GM19035 (cell line): Measurements from ENCODE around the gene MGST2.
A peak's percentile ranks its signal among the peaks of the same experiment; 100 is the strongest.
"Not testable (repeated sequence)": the region's sequence is repeated elsewhere in the genome, so short reads cannot be mapped to it uniquely, and the experiment has no call there.

Source experiments
- ATAC-seq: cut with Tn5 transposase; IDR thresholded peaks from one replicate; pipeline ENCODE4 v1.9.1; 2021; ENCODE audit not compliant: unreplicated experiment

Gene MGST2

DNA sequence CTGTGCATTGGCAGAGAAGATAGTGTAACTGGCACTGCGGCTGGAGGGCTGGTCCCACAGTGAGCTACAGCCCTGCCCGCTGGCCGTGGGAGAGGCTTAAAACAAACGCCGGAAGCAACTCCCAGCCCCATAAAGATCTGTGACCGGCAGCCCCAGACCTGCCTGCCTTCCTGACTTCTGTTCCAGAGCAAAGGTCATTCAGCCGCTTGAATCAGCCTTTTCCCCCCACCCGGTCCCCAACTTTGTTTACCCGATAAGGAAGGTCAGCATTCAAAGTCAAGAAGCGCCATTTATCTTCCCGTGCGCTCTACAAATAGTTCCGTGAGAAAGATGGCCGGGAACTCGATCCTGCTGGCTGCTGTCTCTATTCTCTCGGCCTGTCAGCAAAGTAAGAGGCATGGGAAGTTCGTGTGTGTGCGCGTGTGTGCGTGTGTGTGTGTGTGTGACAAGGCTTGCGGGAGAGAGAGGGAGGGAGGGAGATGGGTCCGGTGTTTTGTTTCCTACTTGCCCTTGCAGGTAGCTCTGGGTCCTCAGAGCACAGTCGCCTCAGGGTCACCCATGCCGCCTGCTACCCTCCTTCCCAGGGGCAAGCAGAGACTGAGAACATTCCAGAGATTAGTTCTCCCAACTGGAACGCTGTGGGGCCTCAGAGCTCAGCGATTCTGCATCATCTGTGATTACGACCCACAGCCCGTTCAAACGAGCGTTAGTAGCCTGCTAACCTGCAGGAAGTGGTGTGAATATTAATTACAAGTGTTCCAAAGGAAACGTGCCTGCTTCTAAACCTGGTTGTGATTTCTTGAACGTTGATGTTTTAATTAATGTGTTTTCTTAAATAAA lies at the start of gene MGST2:
Gene MGST2, plus strand, starts transcription at position 130 of the 840 bp plus-strand sequence. Its CDS starts 201 bp downstream, at position 331.
- ATAC-seq: peak; percentile 90

DNA sequence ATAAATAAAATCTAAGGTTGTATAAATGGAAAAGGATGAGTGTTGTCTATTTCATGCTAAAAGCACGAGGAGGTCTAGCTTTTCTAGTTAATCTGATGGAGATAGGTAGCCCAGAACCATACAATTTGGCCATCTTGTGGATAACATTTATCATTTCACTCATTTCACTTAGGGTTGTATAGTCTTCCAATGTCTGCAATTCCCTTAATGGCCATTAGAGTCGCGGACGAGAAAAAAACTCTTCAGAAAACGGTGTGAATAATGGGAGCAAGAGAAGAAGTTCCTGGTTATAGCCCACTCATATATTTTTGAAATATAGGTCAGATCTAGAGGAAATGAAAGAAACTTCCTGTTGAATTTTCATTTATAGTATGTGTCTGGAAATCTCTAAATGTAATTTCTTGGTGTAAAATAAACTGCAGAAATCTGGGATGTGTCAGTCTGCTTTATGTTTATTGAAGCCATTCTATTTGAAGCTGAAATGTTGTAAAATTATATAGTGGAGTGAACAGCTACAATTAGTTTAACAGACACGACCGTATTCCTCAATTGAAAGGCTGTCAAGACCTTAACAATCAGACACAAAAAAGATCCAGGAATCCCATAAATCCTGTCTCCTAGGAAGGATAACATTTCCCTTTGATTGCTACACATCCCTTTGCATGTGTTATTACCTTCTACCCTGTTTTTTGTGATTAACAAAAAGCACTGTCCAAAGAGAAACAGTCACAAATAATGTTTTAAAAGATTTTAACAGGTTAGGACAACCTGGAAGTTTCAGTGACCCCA lies 47.7 kb upstream of the MGST2 start:
- ATAC-seq: no peak

DNA sequence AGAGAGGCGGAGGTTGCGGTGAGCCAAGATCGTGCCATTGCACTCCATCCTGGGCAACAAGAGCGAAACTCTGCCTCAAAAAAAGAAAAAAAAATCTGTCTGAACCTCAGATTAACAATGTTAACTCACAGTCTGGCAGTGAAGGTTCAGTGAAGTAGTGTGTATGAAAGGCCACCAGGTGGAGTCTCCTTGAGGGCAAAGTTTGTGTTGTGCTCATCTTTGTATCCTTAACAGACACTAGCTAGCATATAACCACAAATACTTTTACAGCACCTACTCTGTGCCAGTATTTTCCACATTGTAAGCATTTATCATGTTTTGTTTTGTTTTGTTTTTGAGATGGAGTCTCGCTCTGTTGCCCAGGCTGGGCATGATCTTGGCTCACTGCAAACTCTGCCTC lies 46.0 kb upstream of the MGST2 start:
- ATAC-seq: peak; percentile 69

DNA sequence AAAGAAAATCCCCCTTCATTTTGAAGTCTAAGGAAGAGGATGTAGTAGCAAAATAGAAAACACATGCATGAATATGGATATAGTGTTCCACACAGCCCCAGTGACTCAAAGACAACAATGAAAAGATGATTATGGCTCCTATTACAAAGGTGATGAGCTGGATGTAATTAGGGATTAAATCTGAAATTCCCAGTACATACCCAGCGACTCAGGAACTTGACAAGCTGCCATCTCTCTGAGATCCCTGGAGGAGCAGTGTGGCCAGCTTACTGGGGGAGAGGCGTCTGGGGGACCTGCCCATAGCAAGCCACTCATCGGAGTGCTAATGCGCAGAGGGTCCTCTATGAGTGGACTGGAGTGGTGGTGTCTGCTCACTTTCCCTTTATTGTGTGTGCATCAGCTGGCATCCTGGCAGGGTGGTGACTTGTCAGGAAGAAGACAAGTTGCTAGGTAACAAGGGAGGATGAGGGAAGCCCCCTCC lies 42.7 kb upstream of the MGST2 start:
- no peak for ATAC-seq

DNA sequence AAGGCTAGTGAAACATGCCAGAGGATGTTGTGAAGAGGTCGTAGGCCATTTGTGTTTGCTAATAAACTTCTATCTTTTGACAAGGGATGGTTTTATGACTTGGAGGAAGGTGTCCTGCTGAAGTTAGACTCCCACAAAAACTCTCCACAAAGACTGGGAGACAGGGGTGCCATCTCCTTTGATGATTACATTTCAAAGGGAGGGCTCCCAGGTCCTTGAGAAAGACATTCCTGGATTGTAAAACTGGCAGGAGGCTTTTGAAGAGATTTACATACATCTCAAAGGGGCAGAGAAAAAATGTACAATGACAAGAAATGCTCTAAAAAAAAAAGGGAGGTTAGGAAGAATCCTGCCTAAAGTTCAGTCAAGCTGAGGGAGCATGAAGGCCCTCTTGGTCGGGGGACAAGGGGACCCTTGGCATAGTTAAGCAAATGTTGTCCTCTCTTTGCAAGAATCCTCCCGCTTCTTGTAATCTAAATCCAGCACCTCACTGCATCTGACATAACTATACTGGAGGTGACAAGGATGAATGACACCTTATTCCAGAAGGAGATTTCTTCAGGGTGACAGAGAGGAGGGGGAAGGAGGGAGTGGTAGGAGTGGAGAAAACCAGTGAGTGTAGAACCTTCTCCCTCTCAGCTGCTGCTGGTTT lies 41.1 kb upstream of the MGST2 start:
- no peak for ATAC-seq

DNA sequence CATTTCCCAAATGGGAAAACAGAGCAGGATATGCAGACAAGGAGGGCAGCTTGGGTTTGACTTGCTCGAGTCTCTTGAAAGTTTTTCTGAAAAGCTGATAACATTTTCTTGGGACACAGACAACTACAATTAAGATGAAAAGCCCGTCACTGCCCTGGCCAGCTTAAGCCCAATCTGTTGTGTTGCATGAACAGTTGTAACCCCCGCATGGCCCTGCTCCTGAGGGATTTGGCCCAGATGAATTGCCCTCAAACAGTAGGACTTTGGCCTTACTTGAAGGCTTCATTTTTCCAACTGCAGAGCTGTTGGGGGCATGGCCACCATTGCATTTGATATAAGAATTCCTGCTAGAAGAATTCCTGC lies 40.5 kb upstream of the MGST2 start:
- ATAC-seq: no peak

DNA sequence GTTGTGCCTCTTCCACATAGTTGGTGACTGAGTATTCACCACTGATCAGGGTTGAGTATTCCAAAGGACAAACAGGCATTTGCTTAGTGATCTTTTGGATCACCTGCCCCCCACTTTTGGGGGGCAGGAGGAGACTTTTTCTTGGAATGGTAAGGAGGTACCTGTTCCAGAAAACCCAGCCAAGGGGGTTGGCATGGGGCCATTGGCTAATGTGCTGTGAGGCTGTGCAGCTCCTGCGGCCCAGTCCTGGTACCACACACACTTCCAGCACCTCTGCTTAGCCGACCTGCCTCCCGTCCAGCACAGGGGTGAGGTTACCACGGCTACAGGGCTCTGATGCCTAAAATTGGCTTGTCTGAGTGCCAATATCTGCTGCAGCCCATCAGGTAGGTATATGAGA lies 40.1 kb upstream of the MGST2 start:
- no peak for ATAC-seq

DNA sequence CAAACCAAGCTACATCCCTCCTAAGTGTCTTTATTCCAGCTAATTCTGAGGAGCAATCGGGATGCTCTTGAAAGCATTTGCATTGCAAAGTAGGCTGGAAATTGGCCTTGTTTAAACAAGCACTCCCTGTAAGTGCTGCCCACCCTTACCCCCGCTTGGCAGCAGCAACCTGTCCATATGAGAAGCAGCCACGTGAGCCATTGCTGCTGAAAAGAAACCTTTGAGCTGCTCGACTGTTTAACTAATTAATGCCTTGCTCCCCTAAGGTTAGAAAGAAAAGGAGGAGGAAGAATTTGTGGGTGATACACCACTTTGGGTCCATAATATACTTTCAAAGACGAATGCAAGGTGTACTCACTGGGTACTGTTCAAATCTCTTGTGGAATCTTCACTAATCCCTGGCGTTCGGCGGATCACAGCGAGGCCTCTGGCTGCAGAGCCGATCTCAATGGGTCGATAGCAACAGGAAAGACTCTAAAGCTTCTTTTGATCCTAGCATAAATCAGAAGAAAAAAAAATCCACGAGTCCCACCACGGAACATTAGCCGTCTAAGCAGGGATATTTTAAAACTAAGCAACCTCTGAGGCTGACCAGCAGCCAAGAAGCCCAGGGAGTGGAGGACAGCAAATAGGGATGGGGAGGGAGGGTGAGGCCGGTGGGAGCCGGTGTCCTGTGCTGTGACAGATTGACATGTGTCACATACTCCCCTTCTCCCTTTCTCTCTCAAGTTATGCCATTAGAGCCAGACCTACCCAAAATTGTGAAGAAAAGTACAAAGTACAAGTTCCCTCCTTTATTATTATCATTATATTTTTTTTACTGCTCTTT lies 37.2 kb upstream of the MGST2 start:
- ATAC-seq: no peak

DNA sequence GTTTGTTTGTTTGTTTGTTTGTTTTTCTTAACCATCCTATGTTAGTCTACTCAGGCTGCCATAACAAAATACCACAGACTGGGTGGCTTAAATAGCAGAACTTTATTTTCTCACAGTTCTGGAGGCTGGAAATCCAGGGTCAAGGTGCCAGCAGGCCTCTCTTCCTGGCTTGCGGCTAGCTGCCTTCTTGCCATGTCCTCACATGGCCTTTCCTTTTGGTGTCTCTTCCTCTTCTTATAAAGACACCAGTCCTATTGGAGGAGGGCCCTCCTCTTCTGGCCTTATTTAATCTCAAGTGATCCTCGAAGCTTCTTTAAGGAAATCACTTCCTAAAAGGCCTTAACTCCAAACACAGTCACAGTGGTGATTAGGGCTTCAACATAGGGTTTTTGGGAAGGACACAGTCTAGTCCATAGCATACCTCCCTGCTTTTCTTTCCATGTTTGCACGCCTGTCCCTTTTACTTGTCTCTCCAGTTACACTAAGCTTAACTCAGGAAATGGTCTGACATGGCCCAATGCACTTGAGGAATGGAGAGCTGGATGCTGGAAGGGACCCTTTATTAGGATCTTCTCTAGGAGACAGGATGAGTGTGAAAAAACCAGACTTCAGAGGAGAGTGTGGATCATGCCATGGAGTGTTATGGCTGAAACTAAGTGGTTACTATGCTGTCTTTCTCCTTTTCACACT lies 36.0 kb upstream of the MGST2 start:
- ATAC-seq: no peak

DNA sequence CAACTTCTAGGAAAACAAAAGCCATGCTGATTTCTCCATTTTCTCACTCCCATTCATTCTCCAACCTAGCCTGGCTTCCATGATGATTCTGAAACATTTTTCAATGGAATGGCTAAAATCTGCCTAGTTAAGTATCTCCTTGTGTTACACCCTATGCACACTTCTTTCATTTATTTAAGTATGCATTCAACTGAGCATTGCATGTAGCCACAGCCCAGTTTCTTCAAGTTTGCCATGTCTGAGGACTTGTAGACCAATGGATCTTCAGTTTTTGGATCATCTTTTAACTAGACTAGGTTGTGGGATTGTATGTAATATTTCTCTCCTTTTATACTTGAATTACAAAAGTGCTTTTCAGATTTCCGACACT lies 35.5 kb upstream of the MGST2 start:
- no peak for ATAC-seq

DNA sequence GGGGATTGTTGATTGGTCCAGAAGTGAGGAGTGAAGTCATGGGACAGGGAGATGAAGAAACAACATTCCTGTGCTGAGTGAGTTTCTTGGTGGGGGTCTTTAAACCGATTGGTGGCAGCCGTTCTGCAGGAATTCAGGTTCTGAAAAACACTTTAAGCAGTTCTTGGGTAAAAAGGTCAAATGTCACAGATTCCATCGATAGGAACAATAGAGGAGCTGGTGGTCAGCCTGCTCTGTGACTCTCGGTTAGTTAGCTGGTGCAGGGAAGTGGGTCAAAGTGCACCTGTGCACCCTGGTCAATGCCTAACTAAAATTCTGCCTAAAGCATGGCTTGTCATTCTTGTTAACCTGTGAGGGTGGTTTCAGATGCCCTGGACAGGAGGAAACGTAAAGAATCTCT lies 34.6 kb upstream of the MGST2 start:
- no peak for ATAC-seq

DNA sequence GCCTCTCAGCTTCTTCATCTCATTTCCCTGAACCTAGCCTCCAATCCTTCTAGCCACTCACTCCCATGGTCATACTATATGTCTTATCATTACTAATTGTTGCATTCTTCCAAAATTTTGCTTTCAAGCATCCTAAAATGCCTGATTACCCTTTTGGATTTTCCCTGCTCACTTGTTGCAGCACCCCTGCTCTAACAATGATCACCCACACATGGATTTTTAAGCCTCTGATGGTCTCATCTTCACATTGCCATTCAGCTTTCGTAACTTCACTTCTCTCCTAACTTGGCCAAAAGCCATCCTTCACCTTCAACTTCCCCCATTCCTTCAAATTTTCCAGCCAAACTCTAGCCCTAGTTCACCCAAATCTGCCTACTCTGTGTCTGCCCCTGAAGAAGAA lies 33.8 kb upstream of the MGST2 start:
- no peak for ATAC-seq

DNA sequence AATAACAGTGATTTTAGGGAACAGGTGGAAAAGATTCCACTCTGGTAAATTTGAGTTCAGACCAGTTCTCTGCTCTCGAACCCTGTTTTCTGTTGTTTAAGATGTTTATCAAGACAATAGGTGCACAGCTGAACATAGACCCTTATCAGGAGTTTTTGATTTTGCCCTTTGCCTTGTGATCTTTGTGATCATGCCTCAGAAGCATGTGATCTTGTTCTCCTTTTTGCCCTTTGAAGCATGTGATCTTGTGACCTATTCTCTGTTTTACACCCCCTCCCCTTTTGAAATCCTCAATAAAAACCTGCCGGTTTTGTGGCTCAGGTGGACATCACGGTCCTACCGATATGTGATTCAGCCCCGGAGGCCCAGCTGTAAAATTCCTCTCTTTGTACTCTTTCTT lies 32.9 kb upstream of the MGST2 start:
- ATAC-seq: not testable (repeated sequence)

DNA sequence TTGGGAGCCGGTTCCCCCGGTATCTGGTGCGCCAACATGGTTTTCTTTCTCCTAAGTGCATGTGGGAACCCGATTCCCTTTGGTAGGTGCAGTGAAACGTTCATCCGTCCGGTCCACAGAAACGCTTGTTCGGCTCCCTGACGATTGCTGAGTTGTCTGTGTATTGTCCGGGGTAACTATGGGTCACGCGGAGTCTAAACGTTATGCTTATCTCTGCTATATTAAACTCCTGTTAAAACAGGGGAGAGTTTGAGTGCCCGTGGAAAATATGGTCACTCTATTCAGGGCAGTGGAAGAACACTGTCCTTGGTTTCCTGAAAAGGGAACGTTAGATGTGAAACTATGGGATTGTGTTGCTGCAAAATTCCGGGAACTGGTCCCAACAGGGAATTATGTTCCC lies 32.4 kb upstream of the MGST2 start:
- no peak for ATAC-seq

DNA sequence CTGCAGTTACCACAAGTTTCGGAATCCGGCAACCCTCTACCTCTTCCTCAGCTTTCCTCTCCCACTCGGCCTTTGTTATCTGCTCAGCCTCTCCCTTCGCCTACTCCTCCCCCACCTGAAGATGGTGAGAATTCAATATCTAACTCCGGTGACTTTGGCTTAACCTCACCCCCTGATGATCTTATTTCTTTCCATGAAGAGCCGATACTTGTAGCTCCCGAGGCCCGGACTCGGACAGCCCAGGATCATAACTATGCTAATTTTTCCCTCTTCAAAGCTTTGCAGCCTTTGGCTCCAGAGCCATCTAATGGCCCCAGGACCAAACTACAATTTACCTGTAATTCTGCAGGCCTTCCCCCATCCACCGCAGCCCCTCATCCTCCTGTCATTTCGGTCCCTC lies 32.0 kb upstream of the MGST2 start:
- ATAC-seq: no peak

DNA sequence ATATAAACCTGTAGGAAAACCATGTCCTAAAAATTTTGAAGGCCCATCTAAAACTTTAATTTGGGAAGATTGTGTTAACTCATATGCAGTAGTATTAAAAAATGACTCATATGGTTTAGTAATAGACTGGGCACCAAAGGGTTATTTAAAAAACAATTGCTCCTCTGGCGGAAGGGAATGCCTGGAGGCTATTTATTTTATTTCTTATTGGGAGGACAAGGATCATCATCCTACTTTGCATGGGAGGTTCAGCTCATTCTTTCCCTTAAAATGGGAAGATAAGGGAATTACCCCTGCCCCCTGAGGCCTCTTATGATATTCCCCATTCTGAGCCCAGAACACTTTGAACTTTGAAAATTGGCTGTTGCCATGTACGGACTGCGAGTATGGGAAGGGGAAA lies 29.7 kb upstream of the MGST2 start:
- no peak for ATAC-seq

DNA sequence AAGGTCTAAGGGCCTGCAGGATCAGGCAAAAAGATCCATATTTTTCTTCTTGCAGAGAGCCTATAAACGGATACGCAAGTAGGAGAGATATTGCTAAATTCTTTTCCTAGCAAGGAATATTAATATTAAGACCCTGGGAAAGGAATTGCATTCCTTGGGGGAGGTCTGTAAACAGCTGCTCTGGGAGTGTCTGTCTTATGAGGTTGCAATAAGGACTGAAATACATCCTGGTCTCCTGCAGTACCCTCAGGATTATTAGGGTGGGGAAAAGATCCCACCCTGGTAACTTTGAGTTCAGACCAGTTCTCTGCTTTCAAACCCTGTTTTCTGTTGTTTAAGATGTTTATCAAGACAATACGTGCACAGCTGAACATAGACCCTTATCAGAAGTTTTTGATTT lies 27.3 kb upstream of the MGST2 start:
- not testable (repeated sequence) for ATAC-seq

DNA sequence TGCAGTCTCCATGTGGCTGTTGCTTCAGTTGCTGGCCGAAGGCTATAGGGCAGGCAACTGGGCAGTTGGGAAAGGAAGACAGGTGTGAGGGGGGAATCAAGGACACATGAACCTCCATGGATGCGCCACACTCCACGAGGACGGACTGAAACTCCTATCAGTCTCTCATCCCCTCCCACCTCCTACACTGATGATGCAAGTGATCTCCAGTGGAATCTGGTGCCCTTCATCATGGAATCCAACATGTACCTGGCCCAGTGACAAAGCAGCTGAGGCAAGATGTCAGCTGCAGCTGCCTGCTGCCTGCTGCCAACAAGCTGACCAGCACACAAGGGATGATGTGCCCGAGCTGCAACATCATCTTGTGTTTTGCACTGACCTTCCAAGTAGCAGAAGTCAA lies 26.0 kb upstream of the MGST2 start:
- no peak for ATAC-seq

DNA sequence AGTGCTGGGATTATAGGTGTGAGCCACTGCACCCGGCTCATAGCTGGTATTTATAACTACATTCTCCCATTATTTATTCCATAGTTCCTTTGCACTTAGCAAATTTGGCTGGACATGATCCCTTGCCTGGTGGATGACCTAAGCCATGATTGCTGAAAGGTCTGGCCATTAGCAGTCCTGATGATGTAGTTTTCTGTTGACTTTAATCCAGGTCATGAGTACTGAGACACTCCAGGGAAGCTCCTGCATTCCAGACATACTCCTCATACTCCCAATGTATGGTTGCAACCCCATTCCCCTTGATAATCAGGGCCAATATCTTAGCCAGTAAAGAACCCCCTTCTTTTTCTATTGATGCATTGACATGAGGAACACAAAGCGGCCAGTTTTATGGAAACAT lies 24.4 kb upstream of the MGST2 start:
- no peak for ATAC-seq

DNA sequence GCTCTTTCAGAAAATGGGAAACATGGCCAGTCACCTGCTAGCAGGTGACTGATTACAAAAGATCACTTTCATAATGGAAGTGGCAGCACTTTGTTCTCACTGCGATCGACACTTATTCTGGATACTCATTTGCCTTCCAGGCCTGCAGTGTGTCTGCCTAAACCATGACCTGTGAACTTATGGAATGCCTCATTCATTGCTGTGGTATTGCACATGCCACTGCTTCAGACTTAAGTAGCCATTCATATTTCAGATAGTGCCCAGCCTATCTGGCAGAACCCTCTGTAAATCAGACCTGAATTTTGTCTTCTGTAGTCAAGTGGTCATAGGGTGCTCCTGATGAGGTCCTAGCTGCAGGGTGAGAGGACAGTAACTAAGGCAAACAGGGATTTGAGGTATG lies 23.3 kb upstream of the MGST2 start:
- no peak for ATAC-seq
